ENCODE measurements around the gene SLC12A4. TPM values are rescaled to one million over a fixed set of nuclear protein-coding genes. Genes with fewer than 3 reads are reported as not detected.
A peak's percentile ranks its signal among the peaks of the same experiment; 100 is the strongest.
"Not testable (repeated sequence)": the region's sequence is repeated elsewhere in the genome, so short reads cannot be mapped to it uniquely, and the experiment has no call there.

The SLC12A4 gene
- total RNA-seq, 4 donors from 2014 or later = 31.2 to 165 (median 72.2) TPM

- Histone ChIP-seq H3K4me1 (peaks cover 39% of the 10 kb centered on the region), H3K36me3 (peaks cover 60% of the 10 kb centered on the region), H3K27ac (no peak overlapping the region), H3K9me3 (no peaks in the 10 kb centered on the region), H3K4me3 (no peak overlapping the region), H3K27me3 (no peaks in the 10 kb centered on the region)
- peak; percentile 28 to 75 for TF ChIP-seq CTCF (IDR thresholded peaks at IDR 0.05)
- no peak for TF ChIP-seq EP300 (IDR thresholded peaks at IDR 0.05)
- DNase-seq (ENCODE audit: low spot score in 2 of 2) = no peak
- 69% methylated on average over 5 of the region's 6 CpGs for WGBS
These were observed 26.3 kb downstream of the SLC12A4 start for GRCh38 chr16:67942200-67942509.

GRCh38 chr16:67941469-67942199 is 26.8 kb downstream of the SLC12A4 start:
- 85% methylated on average over 9 of the region's 9 CpGs for WGBS
- H3K27me3 ChIP-seq = no peaks in the 10 kb centered on the region
- TF ChIP-seq EP300 (IDR thresholded peaks at IDR 0.05) (no peak), POLR2A (IDR thresholded peaks at IDR 0.05) (no peak), CTCF (IDR thresholded peaks at IDR 0.05) (no peak), POLR2AphosphoS5 (IDR thresholded peaks at IDR 0.05) (no peak)
- no peaks in the 10 kb centered on the region for H3K9me3 ChIP-seq
- no peak for DNase-seq (ENCODE audit: low spot score in 2 of 2)
- H3K27ac ChIP-seq = no peak overlapping the region
- H3K36me3 ChIP-seq = peaks cover 55% of the 10 kb centered on the region
- H3K4me3 ChIP-seq = no peak overlapping the region
- H3K4me1 ChIP-seq = peaks cover 44% of the 10 kb centered on the region

GRCh38 chr16:67940446-67941089 is 27.9 kb downstream of the SLC12A4 start:
- no peak overlapping the region for H3K4me3 ChIP-seq
- TF ChIP-seq POLR2AphosphoS5 (IDR thresholded peaks at IDR 0.05) = no peak
- TF ChIP-seq CTCF (IDR thresholded peaks at IDR 0.05) = no peak
- no peak for TF ChIP-seq POLR2A (IDR thresholded peaks at IDR 0.05)
- TF ChIP-seq EP300 (IDR thresholded peaks at IDR 0.05) = no peak
- 90% methylated on average over 5 of the region's 5 CpGs for WGBS
- DNase-seq (ENCODE audit: low spot score in 2 of 2) = no peak
- no peak overlapping the region for H3K27ac ChIP-seq
- no peaks in the 10 kb centered on the region for H3K27me3 ChIP-seq
- H3K9me3 ChIP-seq = no peaks in the 10 kb centered on the region
- peaks cover 44% of the 10 kb centered on the region for H3K36me3 ChIP-seq
- peaks cover 42% of the 10 kb centered on the region for H3K4me1 ChIP-seq

GRCh38 chr16:67939507-67940445 is 28.7 kb downstream of the SLC12A4 start:
- Histone ChIP-seq H3K9me3 (no peaks in the 10 kb centered on the region), H3K27ac (no peak overlapping the region), H3K27me3 (no peaks in the 10 kb centered on the region), H3K4me1 (peaks cover 42% of the 10 kb centered on the region), H3K4me3 (no peak overlapping the region), H3K36me3 (peaks cover 36% of the 10 kb centered on the region)
- no peak for TF ChIP-seq POLR2A (IDR thresholded peaks at IDR 0.05)
- no peak for TF ChIP-seq EP300 (IDR thresholded peaks at IDR 0.05)
- no peak for TF ChIP-seq POLR2AphosphoS5 (IDR thresholded peaks at IDR 0.05)
- TF ChIP-seq CTCF (IDR thresholded peaks at IDR 0.05) = no peak
- 88% methylated on average over 7 of the region's 33 CpGs for WGBS
- no peak for DNase-seq (ENCODE audit: low spot score in 2 of 2)

- H3K27ac ChIP-seq; H3K27me3 ChIP-seq; H3K9me3 ChIP-seq; H3K4me3 ChIP-seq; DNase-seq (ENCODE audit: low spot score in 2 of 2): not testable (repeated sequence)
- WGBS = 84% methylated on average over 5 of the region's 5 CpGs
- Histone ChIP-seq H3K36me3 (peaks cover 17% of the 10 kb centered on the region), H3K4me1 (peaks cover 25% of the 10 kb centered on the region)
These were observed 30.7 kb downstream of the SLC12A4 start for GRCh38 chr16:67937713-67938112.

All from suprapubic skin (tissue), 4 donors.